Neural cell (in vitro differentiated cells): ENCODE data around the gene KRTAP10-2.

ENCODE experiments used
- CTCF ChIP-seq: fragments of 450-650 bp; IDR thresholded peaks from 2 replicates; pipeline ENCODE4 v1.5.1; 2014; ENCODE audit warnings: antibody characterized with exemption, mild to moderate bottlenecking, moderate library complexity; ENCODE audit not compliant: poor library complexity, severe bottlenecking
- POLR2AphosphoS5 ChIP-seq: IDR thresholded peaks from 2 replicates; pipeline ENCODE4 v1.6.1; 2012
- TF ChIP-seq, protein P1 (sequence below): IDR thresholded peaks from 2 replicates; pipeline ENCODE4 v1.6.1; 2012; ENCODE audit warnings: borderline replicate concordance

DNA sequence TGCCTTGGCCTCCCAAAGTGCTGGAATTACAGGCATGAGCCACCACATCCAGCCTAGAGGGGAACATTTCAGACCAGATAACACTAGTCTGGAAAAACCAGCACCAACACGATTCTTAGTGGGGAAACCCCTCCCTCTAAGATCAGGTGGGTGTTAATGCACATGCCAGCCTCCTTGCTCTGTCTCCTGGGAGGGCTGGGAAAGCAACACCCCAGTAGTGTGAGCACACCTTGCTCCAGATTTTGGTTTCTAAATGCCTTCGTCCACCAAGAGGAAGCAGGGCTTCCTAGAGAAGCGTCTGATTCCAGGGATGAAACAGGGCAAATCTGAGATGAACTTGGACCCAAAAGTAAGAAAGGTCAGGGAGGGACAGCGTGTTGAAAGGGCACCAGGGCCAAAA is 20.0 kb upstream of the KRTAP10-2 start:
- TF ChIP-seq CTCF (no peak), POLR2AphosphoS5 (no peak)
- TF ChIP-seq, protein P1, sequence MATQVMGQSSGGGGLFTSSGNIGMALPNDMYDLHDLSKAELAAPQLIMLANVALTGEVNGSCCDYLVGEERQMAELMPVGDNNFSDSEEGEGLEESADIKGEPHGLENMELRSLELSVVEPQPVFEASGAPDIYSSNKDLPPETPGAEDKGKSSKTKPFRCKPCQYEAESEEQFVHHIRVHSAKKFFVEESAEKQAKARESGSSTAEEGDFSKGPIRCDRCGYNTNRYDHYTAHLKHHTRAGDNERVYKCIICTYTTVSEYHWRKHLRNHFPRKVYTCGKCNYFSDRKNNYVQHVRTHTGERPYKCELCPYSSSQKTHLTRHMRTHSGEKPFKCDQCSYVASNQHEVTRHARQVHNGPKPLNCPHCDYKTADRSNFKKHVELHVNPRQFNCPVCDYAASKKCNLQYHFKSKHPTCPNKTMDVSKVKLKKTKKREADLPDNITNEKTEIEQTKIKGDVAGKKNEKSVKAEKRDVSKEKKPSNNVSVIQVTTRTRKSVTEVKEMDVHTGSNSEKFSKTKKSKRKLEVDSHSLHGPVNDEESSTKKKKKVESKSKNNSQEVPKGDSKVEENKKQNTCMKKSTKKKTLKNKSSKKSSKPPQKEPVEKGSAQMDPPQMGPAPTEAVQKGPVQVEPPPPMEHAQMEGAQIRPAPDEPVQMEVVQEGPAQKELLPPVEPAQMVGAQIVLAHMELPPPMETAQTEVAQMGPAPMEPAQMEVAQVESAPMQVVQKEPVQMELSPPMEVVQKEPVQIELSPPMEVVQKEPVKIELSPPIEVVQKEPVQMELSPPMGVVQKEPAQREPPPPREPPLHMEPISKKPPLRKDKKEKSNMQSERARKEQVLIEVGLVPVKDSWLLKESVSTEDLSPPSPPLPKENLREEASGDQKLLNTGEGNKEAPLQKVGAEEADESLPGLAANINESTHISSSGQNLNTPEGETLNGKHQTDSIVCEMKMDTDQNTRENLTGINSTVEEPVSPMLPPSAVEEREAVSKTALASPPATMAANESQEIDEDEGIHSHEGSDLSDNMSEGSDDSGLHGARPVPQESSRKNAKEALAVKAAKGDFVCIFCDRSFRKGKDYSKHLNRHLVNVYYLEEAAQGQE, result no peak
